Stomach (tissue), 4 donors: ENCODE results near the gene CASP8AP2.

Source experiments
- POLR2A ChIP-seq, 4 donors: fragments of 450-650 bp; IDR thresholded peaks; one replicate each; pipeline ENCODE4 v1.6.1; 2016; ENCODE audit warnings: antibody characterized with exemption in 4 of 4, control low read depth in 2 of 4, mild to moderate bottlenecking in 1 of 4, moderate library complexity in 1 of 4
- POLR2AphosphoS5 ChIP-seq, 3 donors: sonication (generic); formaldehyde crosslinking; IDR thresholded peaks; one replicate each; pipeline ENCODE4 v1.6.1; 2016; ENCODE audit warnings: antibody characterized with exemption in 3 of 3
- TF ChIP-seq, protein P1 (sequence below), 7 experiments: fragments of 450-650 bp in 4 of 7; fragments of 200-600 bp in 3 of 7; sonication (generic) in 3 of 7; IDR thresholded peaks; one replicate each; pipeline ENCODE4 v1.5.1; 2016 to 2019; ENCODE audit warnings: antibody characterized with exemption in 7 of 7, control low read depth in 2 of 7, mild to moderate bottlenecking in 1 of 7

DNA sequence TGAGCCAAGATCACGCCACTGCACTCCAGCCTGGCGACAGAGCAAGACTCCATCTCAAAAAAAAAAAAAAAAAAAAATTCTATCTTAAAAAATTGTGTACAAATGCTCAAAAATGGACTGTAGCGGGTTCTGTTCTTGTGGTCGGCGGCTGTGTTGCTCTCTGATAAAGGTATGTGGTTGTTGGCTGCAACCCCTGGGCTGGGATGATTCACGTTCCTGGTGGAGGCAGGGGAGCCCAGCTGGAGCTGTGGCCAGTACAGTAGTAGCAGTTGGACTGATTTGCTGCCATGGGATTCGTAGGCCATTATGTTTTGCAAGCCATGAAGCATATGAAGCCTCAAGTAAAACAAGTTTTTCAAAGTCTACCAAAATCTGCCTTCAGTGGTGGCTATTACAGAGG, 32.4 kb upstream of the CASP8AP2 start:
- TF ChIP-seq, protein P1, sequence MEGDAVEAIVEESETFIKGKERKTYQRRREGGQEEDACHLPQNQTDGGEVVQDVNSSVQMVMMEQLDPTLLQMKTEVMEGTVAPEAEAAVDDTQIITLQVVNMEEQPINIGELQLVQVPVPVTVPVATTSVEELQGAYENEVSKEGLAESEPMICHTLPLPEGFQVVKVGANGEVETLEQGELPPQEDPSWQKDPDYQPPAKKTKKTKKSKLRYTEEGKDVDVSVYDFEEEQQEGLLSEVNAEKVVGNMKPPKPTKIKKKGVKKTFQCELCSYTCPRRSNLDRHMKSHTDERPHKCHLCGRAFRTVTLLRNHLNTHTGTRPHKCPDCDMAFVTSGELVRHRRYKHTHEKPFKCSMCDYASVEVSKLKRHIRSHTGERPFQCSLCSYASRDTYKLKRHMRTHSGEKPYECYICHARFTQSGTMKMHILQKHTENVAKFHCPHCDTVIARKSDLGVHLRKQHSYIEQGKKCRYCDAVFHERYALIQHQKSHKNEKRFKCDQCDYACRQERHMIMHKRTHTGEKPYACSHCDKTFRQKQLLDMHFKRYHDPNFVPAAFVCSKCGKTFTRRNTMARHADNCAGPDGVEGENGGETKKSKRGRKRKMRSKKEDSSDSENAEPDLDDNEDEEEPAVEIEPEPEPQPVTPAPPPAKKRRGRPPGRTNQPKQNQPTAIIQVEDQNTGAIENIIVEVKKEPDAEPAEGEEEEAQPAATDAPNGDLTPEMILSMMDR (IDR thresholded peaks at IDR 0.05) = no peak
- TF ChIP-seq POLR2A (IDR thresholded peaks at IDR 0.05) (no peak), POLR2AphosphoS5 (IDR thresholded peaks at IDR 0.05) (no peak)
